GM18907 (cell line): ENCODE data around the gene DCP2.

Source experiments
- ATAC-seq: cut with Tn5 transposase; IDR thresholded peaks from one replicate; pipeline ENCODE4 v1.9.1; 2021; ENCODE audit warnings: mild to moderate bottlenecking, moderate library complexity; ENCODE audit not compliant: unreplicated experiment

Gene DCP2

GRCh38 chr5:112965733-112966306, 10.8 kb upstream of the DCP2 start:
- no peak for ATAC-seq

- no peak for ATAC-seq
These were observed 9.0 kb upstream of the DCP2 start for GRCh38 chr5:112967520-112968083.

- ATAC-seq, result no peak
These were observed 8.0 kb upstream of the DCP2 start for GRCh38 chr5:112968411-112969106.

DNA sequence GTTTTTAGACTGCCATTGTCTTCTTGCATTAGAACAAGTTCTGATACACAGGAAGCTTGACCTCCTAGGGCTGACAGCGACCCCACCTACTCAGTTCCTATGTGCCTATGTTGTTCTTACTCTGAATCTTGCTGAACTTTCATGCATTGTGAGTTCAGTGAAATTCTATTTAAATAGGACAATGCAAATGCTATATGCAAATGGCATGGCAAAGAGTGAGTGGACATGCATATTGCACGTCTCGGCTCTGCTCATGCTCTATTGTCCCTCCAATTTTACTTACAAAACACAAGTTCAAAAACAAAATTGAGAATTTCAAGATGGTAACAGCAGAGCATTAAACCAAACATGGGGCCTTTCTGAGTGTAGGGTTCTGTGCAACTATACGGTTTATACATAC, 5.3 kb upstream of the DCP2 start:
- no peak for ATAC-seq

DNA sequence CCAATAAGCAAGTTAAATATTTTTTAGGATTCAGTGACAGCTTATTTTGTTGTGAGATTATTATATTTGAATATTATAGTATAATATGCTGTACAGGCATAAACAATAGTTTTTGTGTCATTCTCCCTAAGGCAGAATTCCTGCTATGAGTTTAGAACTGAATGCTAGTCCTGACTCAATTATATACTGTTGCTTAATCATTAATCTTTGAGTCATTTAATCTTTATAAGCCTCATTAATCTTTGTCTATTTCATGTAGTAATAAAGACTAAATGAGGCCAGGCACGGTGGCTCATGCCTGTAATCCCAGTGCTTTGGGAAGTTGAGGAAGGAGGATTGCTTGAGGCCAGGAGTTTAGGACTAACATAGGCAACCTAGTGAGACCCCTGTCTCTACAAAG, 3.6 kb upstream of the DCP2 start:
- no peak for ATAC-seq

- ATAC-seq, result no peak
These were observed 2.7 kb upstream of the DCP2 start for GRCh38 chr5:112973904-112974303.

DNA sequence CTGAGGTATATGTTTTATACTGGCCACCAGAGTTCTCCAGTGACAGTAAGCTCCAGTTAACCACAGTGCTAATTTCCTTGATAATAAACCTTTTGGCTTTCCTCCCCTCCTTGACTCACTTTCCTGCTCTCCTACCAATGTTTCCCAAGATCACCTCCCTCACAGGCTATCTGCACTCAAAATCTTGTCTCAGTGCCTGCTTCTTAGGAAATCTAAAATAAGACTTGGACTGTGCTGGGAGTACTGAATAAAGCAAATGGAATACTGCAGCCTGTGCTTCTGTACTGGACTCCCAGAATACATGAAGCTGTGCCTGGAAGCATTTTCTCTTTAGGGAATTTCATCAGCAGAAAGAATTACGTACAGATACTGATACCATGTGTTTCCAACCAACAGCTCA, 1.7 kb upstream of the DCP2 start:
- no peak for ATAC-seq

DNA sequence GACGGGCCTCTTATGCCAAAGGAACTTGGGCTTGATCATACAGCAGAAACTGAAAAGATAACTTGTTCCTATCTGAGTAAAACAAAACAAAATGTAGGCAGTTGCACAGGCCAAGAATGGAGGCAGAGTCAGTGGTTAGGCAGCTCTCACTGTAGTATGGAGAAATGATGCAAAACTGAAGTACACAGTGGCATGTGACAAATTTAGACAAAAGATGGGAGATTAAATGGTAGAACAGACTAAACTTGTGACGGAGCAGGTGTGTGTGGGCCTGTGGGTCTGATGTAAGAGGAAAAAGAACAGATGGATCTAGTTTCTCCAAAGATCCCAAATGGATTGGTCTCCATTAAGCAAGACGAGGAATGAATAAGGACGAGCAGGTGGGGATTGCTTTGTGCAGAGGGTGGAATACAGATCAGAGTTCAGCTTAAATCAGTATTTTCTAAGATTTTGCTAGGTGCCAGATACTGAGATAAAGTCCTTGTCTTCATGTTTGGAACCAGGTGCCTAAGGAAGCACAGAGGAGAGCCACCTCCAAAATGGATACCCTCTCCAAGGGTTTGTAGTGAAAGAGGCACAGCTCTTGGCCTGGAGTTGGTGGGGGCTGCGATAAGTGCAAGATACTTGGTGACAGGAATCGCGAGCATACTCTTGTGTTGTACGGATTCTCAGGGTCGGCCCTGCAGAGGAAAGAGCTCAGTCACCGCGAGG, 722 bp upstream of the DCP2 start:
- peak; percentile 28 for ATAC-seq

GRCh38 chr5:112977440-112977861, 853 bp downstream of the DCP2 start:
- ATAC-seq, result no peak

GRCh38 chr5:112978836-112979235, 2.2 kb downstream of the DCP2 start:
- ATAC-seq, result no peak

GRCh38 chr5:112979723-112980122, 3.1 kb downstream of the DCP2 start:
- ATAC-seq, result no peak

DNA sequence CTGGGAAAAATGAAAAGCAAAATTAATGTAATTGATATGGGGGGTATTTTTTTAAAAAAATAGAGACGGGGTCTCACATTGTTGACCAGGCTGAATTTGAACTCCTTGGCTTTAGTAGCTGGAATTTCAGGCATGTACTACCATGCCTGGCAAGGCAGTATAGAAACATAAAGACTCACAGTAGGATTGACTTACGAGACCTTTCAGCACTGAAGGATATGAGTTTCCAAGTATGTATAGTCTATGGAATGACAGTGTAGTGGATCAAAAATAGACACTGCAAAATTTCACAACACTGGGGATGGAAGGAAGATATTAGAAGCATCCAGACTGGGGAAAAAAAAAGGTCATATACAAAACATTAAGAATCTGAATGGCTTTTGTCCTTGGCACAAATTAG, 6.8 kb downstream of the DCP2 start:
- ATAC-seq, result no peak

- ATAC-seq, result no peak
These were observed 9.6 kb downstream of the DCP2 start for GRCh38 chr5:112986224-112986623.

GRCh38 chr5:112995764-112996618, 19.4 kb downstream of the DCP2 start:
- ATAC-seq, result peak; percentile 88

GRCh38 chr5:112996830-112997374, 20.3 kb downstream of the DCP2 start:
- no peak for ATAC-seq

- no peak for ATAC-seq
These were observed 21.7 kb downstream of the DCP2 start for GRCh38 chr5:112998296-112998695.

- no peak for ATAC-seq
These were observed 23.9 kb downstream of the DCP2 start for GRCh38 chr5:113000466-113000865.

DNA sequence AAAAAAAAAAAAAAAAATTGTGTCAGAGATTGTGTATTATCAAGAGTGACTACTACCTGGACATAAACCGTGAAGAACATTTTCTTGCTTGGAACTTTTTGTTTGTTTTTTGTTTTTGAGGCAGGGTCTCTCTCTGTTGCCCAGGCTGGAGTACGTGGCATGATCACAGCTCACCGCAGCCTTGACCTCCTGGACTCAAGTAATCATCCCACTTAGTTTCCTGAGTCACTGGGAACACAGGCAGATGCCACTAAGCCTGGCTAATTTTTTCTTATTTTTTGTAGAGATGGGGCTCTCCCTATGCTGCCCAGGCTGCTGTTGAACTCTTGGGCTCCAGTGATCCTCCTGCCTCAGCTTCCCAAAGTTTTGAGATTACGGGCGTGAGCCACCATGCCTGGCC, 25.8 kb downstream of the DCP2 start:
- ATAC-seq, result no peak

GRCh38 chr5:113003763-113004162, 27.2 kb downstream of the DCP2 start:
- ATAC-seq, result no peak

- no peak for ATAC-seq
These were observed 28.9 kb downstream of the DCP2 start for GRCh38 chr5:113005454-113005853.
